GM21360 (cell line): ENCODE data around the gene TAF11L5.
"Not testable (repeated sequence)": the region's sequence is repeated elsewhere in the genome, so short reads cannot be mapped to it uniquely, and the experiment has no call there.

Experiments used
- ATAC-seq: cut with Tn5 transposase; IDR thresholded peaks from one replicate; pipeline ENCODE4 v1.9.1; 2021; ENCODE audit warnings: mild to moderate bottlenecking, moderate library complexity; ENCODE audit not compliant: unreplicated experiment

Gene TAF11L5

GRCh38 chr5:17524935-17525334, at the start of gene TAF11L5:
TSS of gene TAF11L5 (plus strand) at chr5:17525235.
- ATAC-seq: not testable (repeated sequence)

GRCh38 chr5:17477043-17477442, 48.0 kb upstream of the TAF11L5 start:
- ATAC-seq: no peak

- ATAC-seq: no peak
Observed at GRCh38 chr5:17477573-17478265, 47.3 kb upstream of the TAF11L5 start.

GRCh38 chr5:17481378-17481777, 43.7 kb upstream of the TAF11L5 start:
- ATAC-seq: no peak

GRCh38 chr5:17482790-17483189, 42.2 kb upstream of the TAF11L5 start:
- ATAC-seq: no peak

- not testable (repeated sequence) for ATAC-seq
Observed at GRCh38 chr5:17486464-17487173, 38.4 kb upstream of the TAF11L5 start.

GRCh38 chr5:17487174-17487512, 37.9 kb upstream of the TAF11L5 start:
- ATAC-seq: no peak

- ATAC-seq: not testable (repeated sequence)
Observed at GRCh38 chr5:17491257-17491656, 33.8 kb upstream of the TAF11L5 start.

GRCh38 chr5:17492770-17493169, 32.3 kb upstream of the TAF11L5 start:
- no peak for ATAC-seq

GRCh38 chr5:17497446-17497845, 27.6 kb upstream of the TAF11L5 start:
- ATAC-seq: no peak

- not testable (repeated sequence) for ATAC-seq
Observed at GRCh38 chr5:17497931-17498330, 27.1 kb upstream of the TAF11L5 start, which contains the start of gene TAF11L2. TSS of gene TAF11L2 (plus strand) at chr5:17498231.

GRCh38 chr5:17511775-17512325, 13.2 kb upstream of the TAF11L5 start:
- no peak for ATAC-seq

GRCh38 chr5:17517526-17517925, 7.5 kb upstream of the TAF11L5 start:
- not testable (repeated sequence) for ATAC-seq

GRCh38 chr5:17518067-17518466, 7.0 kb upstream of the TAF11L5 start, which contains the start of gene TAF11L3:
TSS of gene TAF11L3 (plus strand) at chr5:17518367.
- not testable (repeated sequence) for ATAC-seq

GRCh38 chr5:17519508-17519907, 5.5 kb upstream of the TAF11L5 start:
- ATAC-seq: not testable (repeated sequence)

GRCh38 chr5:17521501-17521900, 3.5 kb upstream of the TAF11L5 start, which contains the start of gene TAF11L4:
TSS of gene TAF11L4 (plus strand) at chr5:17521801.
- not testable (repeated sequence) for ATAC-seq

- ATAC-seq: not testable (repeated sequence)
Observed at GRCh38 chr5:17526504-17526903, 1.5 kb downstream of the TAF11L5 start.

- not testable (repeated sequence) for ATAC-seq
Observed at GRCh38 chr5:17528369-17528768, 3.3 kb downstream of the TAF11L5 start, which contains the start of gene TAF11L6. TSS of gene TAF11L6 (plus strand) at chr5:17528669.
